ENCODE results near the gene NIPBL.
"Not testable (repeated sequence)": the region's sequence is repeated elsewhere in the genome, so short reads cannot be mapped to it uniquely, and the experiment has no call there.

The NIPBL gene

DNA sequence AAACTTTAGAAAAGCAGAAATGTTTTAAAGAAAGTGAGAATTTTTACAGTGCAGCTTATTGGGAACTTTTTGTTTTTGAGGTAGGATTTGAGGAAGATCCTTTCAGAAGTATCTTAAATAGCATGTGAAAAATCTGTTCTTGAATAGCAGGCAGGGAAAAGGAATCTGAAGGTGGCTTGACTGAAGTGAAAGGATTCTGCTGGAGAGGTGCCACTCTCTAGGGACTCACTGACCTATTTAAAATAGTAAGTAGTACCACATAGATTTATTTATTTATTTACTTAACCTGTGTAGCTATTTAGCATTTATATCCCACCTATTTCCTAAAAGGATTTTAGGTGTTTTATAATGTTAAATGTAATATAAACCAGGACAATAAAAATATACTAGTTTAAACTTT lies 69.1 kb downstream of the NIPBL start:
- no peak for DNase-seq (ENCODE audit: low read depth)

DNA sequence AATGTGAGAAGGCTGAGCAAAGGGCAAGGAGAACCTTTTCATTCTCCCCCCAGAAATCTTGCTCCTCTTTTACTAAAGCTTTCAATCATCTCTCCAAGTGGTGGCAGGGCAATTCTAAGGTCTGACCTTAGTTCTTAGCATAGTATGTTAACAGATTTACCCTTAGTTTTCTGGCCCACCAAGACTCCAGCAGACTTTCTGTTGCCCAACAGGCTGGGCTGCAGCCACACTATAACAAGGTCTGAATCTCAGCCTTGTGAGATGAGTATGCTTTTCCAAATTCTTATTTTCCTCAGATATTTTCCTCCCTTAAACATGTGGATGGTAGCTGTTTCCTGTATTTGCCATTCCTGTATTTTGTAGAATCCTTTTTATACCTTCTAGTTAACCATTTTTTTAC lies 69.5 kb downstream of the NIPBL start:
- no peak for DNase-seq (ENCODE audit: low read depth)

DNA sequence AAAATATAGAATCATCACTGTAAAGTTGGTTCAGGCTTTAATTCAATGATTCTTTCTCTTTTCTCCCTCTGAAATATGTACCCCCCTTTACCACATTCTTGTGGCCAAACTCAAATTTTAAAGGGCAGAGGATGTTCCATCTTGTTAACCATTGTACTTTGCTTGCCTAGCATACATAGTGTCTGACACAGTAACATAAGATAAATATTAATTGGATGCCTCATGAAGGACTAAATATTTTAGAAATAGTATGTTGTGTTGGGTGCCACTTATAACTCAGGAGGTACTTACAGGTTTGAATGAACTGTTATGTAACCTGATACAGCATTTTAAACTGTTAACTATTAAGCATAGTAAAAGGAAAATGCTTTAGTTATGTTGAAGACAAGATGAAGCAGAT lies 71.5 kb downstream of the NIPBL start:
- DNase-seq (ENCODE audit: low read depth): no peak

DNA sequence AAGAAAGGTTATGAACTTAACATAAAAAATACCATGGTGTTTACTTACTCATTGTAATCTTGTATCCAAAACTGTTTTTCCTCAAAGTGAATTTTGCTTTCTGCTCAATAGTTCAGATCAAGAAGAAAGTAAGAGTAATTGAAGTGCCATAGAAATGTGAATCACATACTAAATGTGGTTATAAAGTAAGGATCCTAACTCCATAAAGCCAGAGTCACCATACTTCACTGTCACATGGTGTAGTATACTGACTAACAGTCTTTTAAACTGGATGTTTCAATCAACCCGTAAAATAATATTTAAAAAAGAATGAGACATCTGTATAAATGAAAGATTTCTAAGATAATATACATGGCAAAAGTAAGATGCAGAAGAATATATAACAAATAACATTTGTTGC lies 72.1 kb downstream of the NIPBL start:
- no peak for DNase-seq (ENCODE audit: low read depth)

DNA sequence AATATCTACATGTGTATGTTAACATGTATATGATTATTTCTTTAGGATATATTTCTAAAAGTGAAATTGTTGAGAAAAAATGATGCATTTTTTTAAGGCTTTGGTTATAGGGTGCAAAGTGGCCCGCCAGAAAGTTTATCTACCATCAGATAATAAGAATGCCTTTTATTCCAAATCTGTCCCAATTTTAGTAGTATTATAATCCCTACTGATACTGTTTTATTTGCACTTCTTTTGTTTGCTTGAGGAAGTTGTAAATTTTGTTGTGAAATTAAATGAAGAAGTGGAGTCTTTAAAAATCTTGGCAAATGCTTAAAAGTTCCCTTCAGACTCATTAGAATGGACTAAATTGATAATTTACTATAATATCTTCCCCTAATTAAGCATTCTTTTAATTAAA lies 73.0 kb downstream of the NIPBL start:
- no peak for DNase-seq (ENCODE audit: low read depth)

DNA sequence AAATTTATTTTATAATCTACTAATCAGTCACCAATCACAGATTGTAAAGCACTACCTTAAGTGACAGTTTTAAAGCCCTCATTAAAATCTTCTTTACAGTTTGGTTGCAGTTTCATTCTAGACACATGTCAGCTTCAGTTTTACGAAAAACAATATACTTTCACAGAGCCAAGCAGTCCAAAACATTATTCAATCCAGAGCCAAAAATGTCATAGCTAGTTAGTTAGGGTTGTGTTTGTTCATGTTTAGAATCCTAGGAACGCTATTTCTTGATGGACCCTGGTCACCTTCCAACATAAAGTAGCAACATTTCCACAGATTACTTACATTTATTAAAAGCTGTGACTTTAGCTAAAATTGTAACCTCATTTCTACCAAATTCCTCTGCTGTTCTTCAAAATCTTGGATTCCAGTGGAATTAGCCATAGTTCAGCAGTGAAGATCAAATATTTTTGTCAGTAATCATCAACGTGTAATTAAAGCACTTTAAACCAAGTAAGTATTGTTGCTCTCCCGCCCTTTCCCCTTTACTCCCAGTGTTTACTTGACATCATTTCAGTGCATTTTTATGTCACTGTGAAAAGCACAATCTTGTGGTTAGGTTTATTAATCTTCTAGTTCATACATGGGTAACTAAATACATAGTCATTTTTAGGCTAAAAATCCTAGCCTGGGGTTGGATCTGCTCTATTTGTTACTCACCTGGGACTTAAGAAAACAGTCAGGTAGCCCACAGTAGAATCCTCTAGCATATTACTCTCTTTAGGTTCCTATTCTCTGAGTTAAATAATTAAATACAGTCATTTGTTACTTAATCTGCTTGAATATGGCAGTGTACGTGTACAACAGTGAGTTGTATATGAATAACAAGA lies 74.3 kb downstream of the NIPBL start:
- no peak for DNase-seq (ENCODE audit: low read depth)

DNA sequence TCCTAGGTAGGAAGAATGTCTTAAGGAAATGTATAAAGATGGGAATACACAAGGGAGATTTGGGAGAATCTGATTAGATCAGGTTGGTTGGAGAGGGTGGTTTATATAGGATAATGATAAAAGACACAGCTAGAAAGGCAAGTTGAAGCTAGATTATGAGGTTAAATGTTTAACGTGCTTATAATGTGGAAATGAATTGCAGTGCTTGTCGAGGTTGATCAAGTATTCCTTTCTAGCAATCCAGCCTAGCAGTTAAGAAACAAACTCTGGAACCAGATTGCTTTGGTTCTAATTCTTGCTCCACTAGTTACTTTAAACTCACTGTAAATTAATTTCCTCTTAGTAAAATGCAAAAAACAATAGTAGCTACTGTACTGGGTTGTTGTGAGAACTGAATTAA lies 76.5 kb downstream of the NIPBL start:
- no peak for DNase-seq (ENCODE audit: low read depth)

DNA sequence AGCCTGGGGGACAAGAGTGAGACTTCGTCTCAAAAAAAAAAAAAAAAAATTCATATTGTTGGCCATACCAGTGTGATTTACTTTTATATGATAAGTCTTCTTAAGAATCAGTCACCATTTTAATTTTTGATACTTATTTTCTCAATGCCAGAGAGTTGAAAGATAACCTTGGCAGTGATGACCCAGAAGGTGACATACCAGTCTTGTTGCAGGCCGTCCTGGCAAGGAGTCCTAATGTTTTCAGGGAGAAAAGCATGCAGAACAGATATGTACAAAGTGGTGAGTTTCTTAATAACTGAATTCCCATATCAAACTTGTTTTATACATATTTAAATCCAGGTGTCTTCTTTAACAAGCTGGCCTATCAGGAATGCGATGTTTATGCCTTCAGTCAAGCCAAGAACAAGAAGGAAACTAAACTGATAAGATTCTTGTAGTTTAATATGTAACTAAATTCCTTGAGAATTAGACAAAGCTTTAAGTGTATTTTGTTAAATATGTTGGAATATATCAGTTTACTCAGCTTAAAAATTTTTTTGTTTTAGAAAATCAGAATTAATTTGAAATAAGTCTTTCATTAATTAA lies 81.5 kb downstream of the NIPBL start:
- no peak for DNase-seq (ENCODE audit: low read depth)

DNA sequence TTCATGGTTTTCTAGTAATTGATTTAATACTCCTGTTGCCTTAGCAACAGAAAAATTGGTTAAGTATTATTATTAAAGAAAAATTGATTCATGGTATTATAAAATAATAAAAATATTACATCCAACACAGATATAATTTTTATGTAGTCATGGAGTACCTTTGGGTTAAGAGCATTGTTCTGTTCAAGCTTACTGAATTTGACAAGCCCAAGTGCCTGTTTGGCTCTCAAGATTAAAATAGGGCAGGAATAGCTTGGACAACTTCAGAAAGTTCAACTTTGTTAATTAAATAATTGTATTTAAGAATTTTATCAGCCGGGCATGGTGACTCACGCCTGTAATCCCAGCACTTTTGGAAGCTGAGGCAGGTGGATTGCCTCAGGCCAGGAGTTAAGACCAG lies 82.0 kb downstream of the NIPBL start:
- no peak for DNase-seq (ENCODE audit: low read depth)

DNA sequence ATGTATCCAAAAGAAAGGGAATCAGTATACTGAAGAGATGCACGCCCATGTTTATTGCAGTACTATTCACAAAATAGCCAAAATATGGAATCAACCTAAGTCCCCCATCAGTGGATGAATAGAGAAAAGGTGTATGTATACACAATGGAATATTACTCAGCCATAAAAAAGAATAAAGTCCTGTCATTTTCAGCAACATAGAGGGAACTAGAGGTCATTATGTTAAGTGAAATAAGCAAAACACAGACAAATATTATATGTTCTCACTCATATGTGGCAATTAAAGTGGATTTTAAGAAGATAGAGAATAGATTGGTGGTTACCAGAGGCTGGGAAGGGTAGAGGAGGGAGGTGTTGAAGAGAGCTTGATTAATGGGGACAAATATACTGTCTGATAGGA lies 88.6 kb downstream of the NIPBL start:
- DNase-seq (ENCODE audit: low read depth): no peak

DNA sequence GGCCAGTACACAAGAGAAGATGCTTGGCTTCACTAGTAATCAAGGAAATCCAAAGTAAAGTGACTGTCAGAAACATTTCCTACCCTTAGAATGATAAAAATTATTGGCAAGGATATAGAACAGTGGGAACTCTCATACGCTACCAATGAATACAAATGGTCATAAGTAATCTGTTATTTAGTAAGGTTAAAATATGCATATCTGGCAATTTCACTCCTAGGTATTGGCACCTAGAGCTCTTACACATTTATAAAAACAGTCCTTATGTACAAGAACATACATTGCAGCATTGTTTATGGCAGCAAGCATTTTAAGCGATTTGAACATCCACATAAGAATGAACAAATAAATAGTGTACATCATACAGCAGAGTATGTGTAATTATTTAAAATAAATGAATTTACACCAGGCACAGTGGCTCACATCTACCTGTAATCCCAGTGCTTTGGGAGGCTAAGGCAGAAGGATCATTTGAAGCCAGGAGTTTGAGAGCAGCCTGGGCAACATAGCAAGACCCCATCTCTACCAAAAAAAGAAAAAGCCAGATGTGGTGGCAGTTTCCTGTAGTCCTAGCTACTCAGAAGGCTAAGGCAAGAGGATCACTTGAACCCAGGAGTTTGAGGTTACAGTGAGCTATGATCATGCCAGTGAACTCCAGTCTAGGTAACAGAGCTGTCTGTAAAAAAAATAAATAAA lies 93.3 kb downstream of the NIPBL start:
- no peak for DNase-seq (ENCODE audit: low read depth)

DNA sequence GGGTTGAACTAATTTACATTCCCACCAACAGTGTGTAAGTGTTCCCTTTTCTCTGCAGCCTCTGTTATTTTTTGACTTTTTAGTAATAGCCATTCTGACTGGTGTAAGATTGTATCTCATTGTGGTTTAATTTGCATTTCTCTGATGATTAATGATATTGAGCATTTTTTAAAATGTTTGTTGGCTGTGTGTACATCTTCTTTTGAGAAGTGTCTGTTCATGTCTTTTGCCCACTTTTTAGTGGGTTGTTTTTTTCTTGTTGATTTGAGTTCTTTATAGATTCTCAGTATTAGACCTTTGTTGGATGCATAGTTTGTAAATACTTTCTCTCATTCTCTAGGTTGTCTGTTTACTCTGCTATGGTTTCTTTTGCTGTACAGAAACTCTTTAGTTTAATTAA lies 101.6 kb downstream of the NIPBL start:
- DNase-seq (ENCODE audit: low read depth): no peak

DNA sequence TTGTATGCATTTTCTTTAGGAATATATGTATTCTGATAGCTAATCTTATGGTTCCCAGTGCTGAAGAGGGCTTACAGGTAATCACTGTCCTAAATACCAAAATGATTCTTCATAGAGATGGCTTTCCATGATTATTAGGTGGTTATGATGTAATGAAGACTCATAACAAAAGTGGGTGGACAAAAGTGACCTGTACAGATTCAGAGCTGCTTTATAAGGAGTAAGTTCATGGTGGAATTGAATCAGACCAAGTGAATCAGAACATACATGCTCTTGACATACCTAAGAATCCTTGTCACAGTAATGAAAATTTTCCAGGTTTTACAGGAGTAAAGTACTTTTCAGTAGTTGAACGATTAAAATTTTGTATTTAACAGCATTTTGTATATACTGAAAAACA lies 105.6 kb downstream of the NIPBL start:
- DNase-seq (ENCODE audit: low read depth): no peak

DNA sequence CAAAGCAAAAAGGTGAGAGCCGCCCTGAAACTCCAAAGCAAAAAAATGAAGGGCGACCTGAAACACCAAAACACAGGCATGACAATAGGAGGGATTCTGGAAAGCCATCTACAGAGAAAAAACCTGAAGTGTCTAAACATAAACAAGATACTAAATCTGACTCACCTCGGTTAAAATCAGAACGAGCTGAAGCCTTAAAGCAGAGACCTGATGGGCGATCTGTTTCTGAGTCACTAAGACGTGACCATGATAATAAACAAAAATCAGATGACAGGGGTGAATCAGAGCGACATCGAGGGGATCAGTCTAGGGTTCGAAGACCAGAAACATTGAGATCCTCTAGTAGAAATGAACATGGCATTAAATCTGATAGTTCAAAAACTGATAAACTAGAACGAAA lies 108.8 kb downstream of the NIPBL start:
- no peak for DNase-seq (ENCODE audit: low read depth)

DNA sequence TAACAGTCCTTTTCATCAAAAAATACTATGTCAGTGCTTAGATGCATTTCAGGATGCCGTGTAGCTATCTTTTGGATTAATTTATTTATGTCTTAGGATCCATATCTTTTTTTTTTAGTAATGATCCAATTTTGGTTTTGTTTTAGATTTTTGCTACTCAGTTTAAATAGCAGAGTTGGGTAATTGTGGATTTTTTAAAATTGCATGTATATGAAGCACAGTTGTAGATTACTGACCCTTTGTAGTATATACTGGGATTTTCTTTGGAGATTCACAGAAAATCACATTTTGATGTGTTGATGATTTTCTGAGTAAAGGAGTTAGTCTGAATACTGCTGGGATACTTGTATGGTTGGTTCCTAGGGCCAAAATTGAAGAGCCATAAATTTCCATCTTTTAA lies 111.8 kb downstream of the NIPBL start:
- DNase-seq (ENCODE audit: low read depth): no peak

DNA sequence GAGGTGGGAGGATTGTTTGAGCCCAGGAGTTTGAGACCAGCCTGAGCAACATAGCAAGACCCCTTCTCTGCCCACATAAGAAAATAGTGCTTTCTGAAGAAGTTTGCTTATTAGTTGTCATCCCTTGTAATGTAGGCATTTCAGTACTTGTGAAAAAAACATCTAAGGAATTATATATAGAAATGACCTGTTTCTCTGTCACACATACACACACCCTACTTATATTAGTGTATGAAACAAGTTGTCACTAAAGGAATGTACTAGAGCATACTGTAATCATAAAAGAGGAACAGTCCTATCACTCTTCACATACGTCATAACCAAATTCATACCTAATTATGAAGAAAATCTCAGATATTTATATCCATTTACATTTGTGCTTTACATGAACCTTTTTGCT lies 122.0 kb downstream of the NIPBL start:
- DNase-seq (ENCODE audit: low read depth): no peak

DNA sequence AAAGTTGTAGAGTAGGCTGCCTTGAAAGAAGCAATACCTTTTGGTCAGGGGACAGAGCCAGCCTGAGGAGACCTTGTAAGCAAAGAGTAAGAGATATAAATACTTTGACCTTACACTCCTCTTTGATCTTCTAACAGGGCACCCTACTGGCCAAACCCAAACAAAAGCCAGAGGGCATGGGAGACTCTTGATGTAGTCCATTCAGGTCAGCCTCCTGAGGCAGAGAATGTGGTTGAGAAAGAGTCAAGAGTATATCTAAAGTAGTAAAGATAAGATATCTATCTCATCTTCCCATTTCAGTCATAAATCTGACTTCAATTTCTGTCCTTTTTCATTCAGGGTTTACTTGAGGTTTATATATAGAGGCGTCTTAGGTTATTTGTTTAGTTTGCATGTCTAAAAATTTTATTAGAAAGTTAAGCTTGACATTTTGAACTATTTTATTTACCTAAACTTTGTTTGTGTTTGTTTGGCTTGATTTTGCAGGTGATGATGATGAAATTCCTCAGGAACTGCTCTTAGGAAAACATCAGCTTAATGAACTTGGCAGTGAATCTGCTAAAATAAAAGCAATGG lies 125.7 kb downstream of the NIPBL start:
- no peak for DNase-seq (ENCODE audit: low read depth)

DNA sequence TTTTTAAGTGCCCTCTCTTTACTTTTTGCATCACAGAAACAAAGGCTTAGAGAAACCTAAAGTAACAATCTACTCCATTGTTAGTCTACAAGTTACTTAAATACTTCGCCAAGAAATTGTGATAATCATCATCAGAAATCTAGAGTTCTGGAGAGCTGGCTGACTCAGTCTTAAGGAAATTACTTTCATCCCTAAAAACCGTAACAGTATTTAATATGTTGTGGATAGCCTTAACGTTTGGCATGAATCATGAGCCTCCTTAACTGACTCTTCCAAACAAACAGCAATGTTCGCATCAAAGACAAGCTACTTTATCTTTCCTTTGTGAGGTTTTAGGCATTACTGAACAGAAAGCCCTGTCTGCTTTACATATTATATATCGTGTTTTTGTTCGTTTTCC lies 128.7 kb downstream of the NIPBL start:
- DNase-seq (ENCODE audit: low read depth): no peak

DNA sequence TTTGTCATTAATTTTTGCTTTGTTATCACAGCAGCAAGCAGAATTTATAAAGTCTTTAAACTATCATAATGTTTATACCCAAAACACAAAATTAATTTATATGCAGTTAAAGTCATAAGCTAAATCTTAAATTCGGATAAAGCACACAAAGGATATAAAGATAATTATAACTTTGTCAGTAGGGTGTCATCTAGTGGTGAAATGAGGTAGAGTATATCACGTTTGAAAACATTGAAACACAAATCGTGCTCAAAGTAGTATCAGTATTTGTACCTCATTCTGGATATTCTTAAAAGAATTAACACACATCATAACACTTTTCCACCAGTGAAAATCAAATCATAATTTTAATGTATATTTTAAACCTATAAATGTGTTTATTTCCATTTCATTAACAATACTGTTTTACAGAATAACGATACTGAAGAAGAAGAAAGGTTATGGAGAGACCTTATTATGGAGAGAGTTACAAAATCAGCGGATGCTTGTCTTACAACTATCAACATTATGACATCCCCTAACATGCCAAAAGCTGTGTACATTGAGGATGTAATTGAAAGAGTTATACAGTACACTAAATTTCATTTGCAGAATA lies 129.5 kb downstream of the NIPBL start:
- DNase-seq (ENCODE audit: low read depth): no peak

DNA sequence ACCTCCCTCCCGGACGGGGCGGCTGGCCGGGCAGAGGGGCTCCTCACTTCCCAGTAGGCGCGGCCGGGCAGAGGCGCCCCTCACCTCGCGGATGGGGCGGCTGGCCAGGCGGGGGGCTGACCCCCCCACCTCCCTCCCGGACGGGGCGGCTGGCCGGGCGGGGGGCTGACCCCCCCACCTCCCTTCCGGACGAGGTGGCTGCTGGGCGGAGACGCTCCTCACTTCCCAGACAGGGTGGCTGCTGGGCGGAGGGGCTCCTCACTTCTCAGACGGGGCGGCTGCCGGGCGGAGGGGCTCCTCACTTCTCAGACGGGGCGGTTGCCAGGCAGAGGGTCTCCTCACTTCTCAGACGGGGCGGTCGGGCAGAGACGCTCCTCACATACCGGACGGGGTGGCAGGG lies 136.6 kb downstream of the NIPBL start:
- not testable (repeated sequence) for DNase-seq (ENCODE audit: low read depth)

DNA sequence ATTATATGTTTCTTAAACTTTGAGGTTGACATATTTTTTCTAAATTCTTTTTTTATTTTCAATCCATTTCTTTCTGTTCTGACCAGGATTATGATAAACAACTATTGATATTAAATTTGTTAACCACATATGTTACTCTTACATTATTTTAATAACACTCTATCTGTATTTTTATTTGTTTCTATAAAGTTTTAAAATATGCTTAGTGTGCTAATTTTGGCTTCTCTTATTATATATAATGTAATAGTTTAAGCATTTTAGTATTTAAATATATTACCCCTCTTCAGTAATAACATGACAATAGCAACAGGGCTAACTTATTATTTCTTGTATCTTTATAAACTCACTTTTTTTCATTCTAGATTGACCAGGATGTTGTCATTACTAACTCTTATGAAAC lies 137.8 kb downstream of the NIPBL start:
- no peak for DNase-seq (ENCODE audit: low read depth)

DNA sequence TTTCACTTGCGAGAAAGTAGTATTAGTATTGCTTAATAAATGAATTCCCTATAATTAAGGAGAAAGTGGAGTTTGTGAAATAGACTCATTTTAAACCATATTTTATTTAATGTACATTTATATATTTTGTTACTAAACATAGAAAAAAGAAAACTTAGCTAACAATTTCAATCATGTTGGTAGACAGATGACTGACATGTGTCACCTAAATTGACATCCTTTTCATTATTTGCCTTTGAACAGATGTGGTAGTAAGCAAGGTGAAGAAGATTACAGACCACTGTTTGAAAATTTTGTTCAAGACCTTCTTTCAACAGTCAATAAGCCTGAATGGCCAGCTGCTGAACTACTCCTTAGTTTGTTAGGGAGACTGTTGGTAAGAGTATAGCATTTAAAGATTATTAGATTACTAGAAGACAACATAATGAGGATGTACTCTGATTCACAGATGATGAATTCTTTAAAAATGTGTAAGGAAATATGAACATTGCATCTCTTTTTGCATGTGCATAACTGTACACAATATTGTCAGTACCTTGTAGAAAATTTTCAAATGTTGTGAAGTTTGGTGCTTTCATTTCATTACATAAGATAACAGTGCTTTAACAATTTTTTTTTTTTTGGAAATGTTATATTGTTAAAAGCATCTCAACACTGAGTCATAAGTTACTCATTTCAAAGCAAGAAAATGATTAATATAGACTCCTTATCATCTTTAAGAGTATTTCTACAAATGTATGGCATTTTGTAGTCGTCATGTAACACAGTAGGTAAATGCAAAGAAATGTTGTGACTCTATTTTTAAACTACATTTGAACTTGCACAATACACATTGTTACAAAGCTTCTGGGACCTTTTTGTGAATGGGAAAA lies 139.5 kb downstream of the NIPBL start:
- no peak for DNase-seq (ENCODE audit: low read depth)
